Kidney (tissue), 14 donors: ENCODE data around the gene SRRM2. TPM values are rescaled to one million over a fixed set of nuclear protein-coding genes. Genes with fewer than 3 reads are reported as not detected.

Source experiments
- DNase-seq, 5 donors: peaks; one replicate each; pipeline ENCODE4 v3.0.0-alpha.2; 2013 to 2020
- FAIRE-seq: peaks from 2 replicates; lab custom pipeline; 2012; peaks lifted over from hg19 to GRCh38; lab: Jason Lieb, UNC
- H3K27ac ChIP-seq, 2 donors: one replicate each; pipeline ENCODE4 v1.7.0; 2013; ENCODE audit warnings: low read depth in 2 of 2, low read length in 2 of 2, inconsistent platforms in 1 of 2
- H3K27me3 ChIP-seq: one replicate; pipeline ENCODE4 v1.7.1; 2013; ENCODE audit warnings: low read length, inconsistent platforms; ENCODE audit not compliant: control insufficient read depth, insufficient read depth
- H3K36me3 ChIP-seq, 3 donors: one replicate each; pipeline versions ENCODE4 v1.7.0 to v1.7.1; 2013; ENCODE audit warnings: low read length in 3 of 3, control low read depth in 1 of 3, inconsistent platforms in 1 of 3; ENCODE audit not compliant: insufficient read depth in 3 of 3, control insufficient read depth in 2 of 3
- H3K4me1 ChIP-seq, 3 donors: one replicate each; pipeline versions ENCODE4 v1.7.0 to v1.7.1; 2013; ENCODE audit warnings: low read length in 3 of 3, inconsistent platforms in 1 of 3, low read depth in 1 of 3; ENCODE audit not compliant: control insufficient read depth in 2 of 3, insufficient read depth in 2 of 3
- H3K4me3 ChIP-seq, 3 donors: one replicate each; pipeline versions ENCODE4 v1.7.0 to v1.8.1; 2013; ENCODE audit warnings: low read length in 3 of 3, control low read depth in 1 of 3, inconsistent platforms in 1 of 3
- H3K9ac ChIP-seq, 3 donors: one replicate each; pipeline versions ENCODE4 v1.7.0 to v1.7.1; 2013; ENCODE audit warnings: low read length in 3 of 3, control low read depth in 1 of 3, inconsistent platforms in 1 of 3
- H3K9me3 ChIP-seq, 3 donors: one replicate each; pipeline versions ENCODE4 v1.7.0 to v1.7.1; 2013; ENCODE audit warnings: low read length in 3 of 3, control low read depth in 1 of 3, inconsistent platforms in 1 of 3; ENCODE audit not compliant: control insufficient read depth in 2 of 3, insufficient read depth in 1 of 3
- CTCF ChIP-seq: IDR thresholded peaks from 3 replicates; pipeline ENCODE4 v1.5.1; 2012; ENCODE audit warnings: mild to moderate bottlenecking, moderate library complexity, borderline replicate concordance; ENCODE audit not compliant: insufficient read depth; ENCODE audit errors: extremely low read depth
- intact Hi-C: fragments of 100-400 bp; cut with DNase I; formaldehyde crosslinking; loops from one replicate; pipeline ENCODE4 v1.11.1; 2022
- polyA plus RNA-seq: library from polyadenylated mRNA; stranded (reverse); fragments of 350-450 nt; fragmentation: Illumina TruSeq; extraction: RNeasy Lipid Tissue Mini Kit (QIAGEN cat#74804); gene quantifications from one replicate; pipeline ENCODE4 v1.2.3, GENCODE V29; 2014; ENCODE audit warnings: low read depth, low replicate concordance; ENCODE audit not compliant: insufficient read depth
- total RNA-seq: library from RNA; stranded (reverse); fragmentation: NEBNext Ultra II Directional; extraction: Animal tissue kit (Norgen Biotek cat#: 25700); gene quantifications from one replicate; pipeline ENCODE4 v1.2.1, GENCODE V29; 2021
- donor health status: control.
- donor health status: control.
- donor health status: control.
- donor health status: control.
- donor health status: control.
- donor health status: DM: yes; HTN: yes; CAD: no.
- donor health status: Normal renal cell carcinoma (clear cell type).

The SRRM2 gene
- total and polyA plus RNA-seq, 2 donors from 2014 or later, result 386 to 621 TPM

DNA sequence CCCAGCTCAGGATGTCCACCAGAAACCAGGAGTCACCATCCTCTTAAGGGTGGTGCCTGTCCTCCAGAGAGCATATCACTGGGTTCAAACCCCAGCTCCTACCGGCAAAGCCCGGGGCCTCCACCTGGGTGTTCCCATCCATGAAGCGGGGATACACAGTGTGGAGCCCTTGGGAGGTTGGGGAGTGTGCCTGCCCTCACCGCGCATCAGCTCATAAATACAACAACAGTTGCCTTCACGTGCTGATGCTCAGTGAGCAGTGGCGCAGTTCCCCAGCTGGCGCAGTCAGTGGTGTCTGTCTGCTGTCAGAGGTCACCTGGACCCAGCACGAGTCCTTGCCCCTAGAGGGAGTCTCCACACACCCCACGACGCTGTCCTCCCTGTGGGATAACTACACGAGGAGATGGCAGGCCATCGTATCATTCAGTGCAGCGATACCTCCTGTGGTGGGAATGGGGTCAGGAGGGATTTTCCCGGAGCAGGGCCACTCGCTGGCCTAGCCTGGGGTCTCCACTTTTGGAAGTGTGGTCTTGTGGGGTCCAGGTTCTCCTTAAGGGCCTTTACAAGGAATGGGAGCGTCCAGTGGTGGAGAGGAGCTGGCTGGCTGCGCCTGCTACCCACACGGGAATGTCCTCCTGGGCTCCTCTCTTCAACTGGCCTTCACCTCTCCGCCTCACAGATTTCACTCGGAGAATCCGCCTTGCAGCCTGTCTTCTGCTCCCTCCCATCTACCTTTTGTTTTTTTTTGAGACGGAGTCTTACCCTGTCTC, 26.9 kb downstream of the SRRM2 start:
- H3K36me3 ChIP-seq, result peaks cover 0 to 7% (median 3%) of the 10 kb centered on the region in 3 donors
- FAIRE-seq (no peak), DNase-seq (peak in 1 of 5 donors; percentile 47)
- H3K4me3 ChIP-seq, result no peak overlapping the region
- H3K9me3 ChIP-seq, result no peaks in the 10 kb centered on the region
- H3K27ac ChIP-seq, result no peak overlapping the region
- no peaks in the 10 kb centered on the region for H3K27me3 ChIP-seq
- no peak overlapping the region for H3K9ac ChIP-seq
- no peak for TF ChIP-seq CTCF
- intact Hi-C loops, result no loop called here
- H3K4me1 ChIP-seq, result peaks cover 0 to 23% (median 7%) of the 10 kb centered on the region in 3 donors

- intact Hi-C loops, result no loop called here
- H3K9me3 ChIP-seq, result no peaks in the 10 kb centered on the region
- peaks cover 0 to 23% (median 7%) of the 10 kb centered on the region in 3 donors for H3K4me1 ChIP-seq
- H3K4me3 ChIP-seq, result no peak overlapping the region
- H3K27ac ChIP-seq, result no peak overlapping the region
- TF ChIP-seq CTCF, result no peak
- H3K27me3 ChIP-seq, result no peaks in the 10 kb centered on the region
- H3K36me3 ChIP-seq, result no peaks in the 10 kb centered on the region
- no peak overlapping the region for H3K9ac ChIP-seq
- FAIRE-seq (no peak), DNase-seq (peak in 1 of 5 donors; percentile 26)
Measured at GRCh38 chr16:2779978-2780898, 27.8 kb downstream of the SRRM2 start.

- intact Hi-C loops, result no loop called here
- FAIRE-seq (no peak), DNase-seq (peak in 2 of 5 donors; percentile 27 to 35)
- TF ChIP-seq CTCF, result no peak
- Histone ChIP-seq H3K4me3 (no peak overlapping the region), H3K4me1 (peaks cover 0 to 14% (median 7%) of the 10 kb centered on the region in 3 donors), H3K9ac (no peak overlapping the region), H3K27ac (no peak overlapping the region), H3K9me3 (no peaks in the 10 kb centered on the region), H3K27me3 (peaks cover 4% of the 10 kb centered on the region), H3K36me3 (no peaks in the 10 kb centered on the region)
Measured at GRCh38 chr16:2782583-2783351, 30.3 kb downstream of the SRRM2 start.
